ENCODE data around the gene GATC. TPM values are rescaled to one million over a fixed set of nuclear protein-coding genes. Genes with fewer than 3 reads are reported as not detected.

The GATC gene
- total RNA-seq, 2 donors from 2014 or later, result 24.5 to 33.2 TPM

- Mint-ChIP-seq H3K27ac (no peak overlapping the region), H3K9me3 (no peaks in the 10 kb centered on the region), H3K27me3 (ENCODE audit: insufficient read depth) (no peaks in the 10 kb centered on the region), H3K4me3 (no peak overlapping the region), H3K36me3 (ENCODE audit: low read depth) (peaks cover 53% of the 10 kb centered on the region), H3K4me1 (no peaks in the 10 kb centered on the region)
- Histone ChIP-seq H3K4me3 (ENCODE audit: low read length) (no peak overlapping the region), H3K36me3 (ENCODE audit: control insufficient read depth, insufficient read depth, low read length) (peaks cover 51% of the 10 kb centered on the region), H3K27me3 (ENCODE audit: control insufficient read depth, insufficient read depth, low read length, poor library complexity, severe bottlenecking) (no peaks in the 10 kb centered on the region), H3K4me1 (ENCODE audit: control insufficient read depth, insufficient read depth, low read length) (no peaks in the 10 kb centered on the region), H3K9me3 (ENCODE audit: control insufficient read depth, low read length) (no peaks in the 10 kb centered on the region), H3K27ac (ENCODE audit: low read depth, low read length) (no peak overlapping the region), H3K9ac (ENCODE audit: extremely low read depth, low read length, poor library complexity, severe bottlenecking) (no peak overlapping the region)
- DNase-seq, result no peak
- no peak for TF ChIP-seq CTCF (conservative IDR thresholded peaks at IDR 0.05)
- 72 to 89% methylated on average over 3 to 4 of the region's 4 CpGs for WGBS, 2 experiments (ENCODE audit: insufficient coverage in 1 of 2, insufficient read length in 1 of 2)
Observed at GRCh38 chr12:120504587-120504986, 58.3 kb downstream of the GATC start.

- Mint-ChIP-seq H3K27me3 (ENCODE audit: insufficient read depth) (no peaks in the 10 kb centered on the region), H3K36me3 (ENCODE audit: low read depth) (peaks cover 43% of the 10 kb centered on the region), H3K9me3 (no peaks in the 10 kb centered on the region), H3K4me1 (no peaks in the 10 kb centered on the region), H3K27ac (no peak overlapping the region), H3K4me3 (no peak overlapping the region)
- no peak for TF ChIP-seq CTCF (conservative IDR thresholded peaks at IDR 0.05)
- Histone ChIP-seq H3K36me3 (ENCODE audit: control insufficient read depth, insufficient read depth, low read length) (peaks cover 41% of the 10 kb centered on the region), H3K4me3 (ENCODE audit: low read length) (no peak overlapping the region), H3K4me1 (ENCODE audit: control insufficient read depth, insufficient read depth, low read length) (no peaks in the 10 kb centered on the region), H3K27ac (ENCODE audit: low read depth, low read length) (no peak overlapping the region), H3K9ac (ENCODE audit: extremely low read depth, low read length, poor library complexity, severe bottlenecking) (no peak overlapping the region), H3K27me3 (ENCODE audit: control insufficient read depth, insufficient read depth, low read length, poor library complexity, severe bottlenecking) (no peaks in the 10 kb centered on the region), H3K9me3 (ENCODE audit: control insufficient read depth, low read length) (no peaks in the 10 kb centered on the region)
- WGBS, 2 experiments (ENCODE audit: insufficient coverage in 1 of 2, insufficient read length in 1 of 2), result 94 to 97% methylated on average over 8 of the region's 8 CpGs
- DNase-seq, result no peak
Observed at GRCh38 chr12:120508537-120508936, 62.3 kb downstream of the GATC start.

Other genes starting within 250 kb of the GATC start
- 1,000 to 10,000 TPM; 2,153 to 2,485 TPM for gene RPLP0, start 245.3 kb upstream of the GATC start, total RNA-seq
- 10 to 100 TPM; 58.4 to 92.7 TPM for gene PXN, start 180.7 kb upstream of the GATC start, total RNA-seq
- gene RNU4-2, start 154.5 kb upstream of the GATC start, total RNA-seq, result 1,000 to 10,000 TPM; 4,079 to 4,491 TPM
- gene RNU4-1, start 153.2 kb upstream of the GATC start, total RNA-seq, result 1,000 to 10,000 TPM; 4,032 to 4,837 TPM
- 1 to 10 TPM; 2.3 to 2.7 TPM for gene SIRT4, start 144.1 kb upstream of the GATC start, total RNA-seq
- not detected for gene PLA2G1B, start 118.7 kb upstream of the GATC start, total RNA-seq
- gene MSI1, start 77.3 kb upstream of the GATC start, total RNA-seq, result 100 to 1,000 TPM in 1 of 2 donors, 10 to 100 TPM in 1; 92.8 to 105 TPM
- 100 to 1,000 TPM; 344 to 354 TPM for gene COX6A1, start 8.3 kb upstream of the GATC start, total RNA-seq
- 10 to 100 TPM; 31.6 to 34.8 TPM for gene TRIAP1, start 60 bp upstream of the GATC start, total RNA-seq
- gene SRSF9, start 23.3 kb downstream of the GATC start, total RNA-seq, result 100 to 1,000 TPM; 291 to 324 TPM
- gene DYNLL1, start 49.7 kb downstream of the GATC start, total RNA-seq, result 100 to 1,000 TPM; 326 to 424 TPM
- 10 to 100 TPM; 35.5 to 55.1 TPM for gene COQ5, start 82.7 kb downstream of the GATC start, total RNA-seq
- gene RNF10, start 87.9 kb downstream of the GATC start, total RNA-seq, result 100 to 1,000 TPM; 167 to 182 TPM
- 10 to 100 TPM; 52.5 to 53.0 TPM for gene POP5, start 135.0 kb downstream of the GATC start, total RNA-seq
- gene CABP1, start 194.2 kb downstream of the GATC start, total RNA-seq, result under 1 TPM; 0.29 to 0.86 TPM
- 100 to 1,000 TPM; 188 to 195 TPM for gene MLEC, start 240.7 kb downstream of the GATC start, total RNA-seq

All from endodermal cell (in vitro differentiated cells).